GM12878 (cell line): ENCODE measurements around the gene CCIN.

Source experiments
- ATF3 ChIP-seq: IDR thresholded peaks from 2 replicates; pipeline ENCODE4 v1.6.1; 2011; ENCODE audit warnings: low read depth, mild to moderate bottlenecking, low read length, moderate library complexity, borderline replicate concordance; ENCODE audit errors: extremely low read depth
- CHD2 ChIP-seq: IDR thresholded peaks from 2 replicates; pipeline ENCODE4 v1.6.1; 2011; ENCODE audit warnings: low read depth, low read length, improper control_type of control experiment, borderline replicate concordance
- CHD4 ChIP-seq: fragments of 200-600 bp; sonication (generic); IDR thresholded peaks from 2 replicates; pipeline ENCODE4 v1.6.1; 2016; ENCODE audit warnings: mild to moderate bottlenecking
- HCFC1 ChIP-seq: fragments of 150-350 bp; IDR thresholded peaks from 2 replicates; pipeline ENCODE4 v1.6.1; 2014; ENCODE audit warnings: low read length
- JUNB ChIP-seq: IDR thresholded peaks from 2 replicates; pipeline ENCODE4 v1.6.1; 2016; ENCODE audit warnings: antibody characterized with exemption, mild to moderate bottlenecking
- MYB ChIP-seq: fragments of 150-350 bp; IDR thresholded peaks from 2 replicates; pipeline ENCODE4 v1.6.1; 2014; ENCODE audit warnings: mild to moderate bottlenecking, low read depth, low read length, borderline replicate concordance
- NFYB ChIP-seq: IDR thresholded peaks from 2 replicates; pipeline ENCODE4 v1.6.1; 2011; ENCODE audit warnings: low read depth, mild to moderate bottlenecking, low read length, improper control_type of control experiment, moderate library complexity; ENCODE audit not compliant: insufficient read depth
- RELB ChIP-seq: fragments of 450-650 bp; IDR thresholded peaks from 2 replicates; pipeline ENCODE4 v1.6.1; 2017; ENCODE audit warnings: low read depth, mild to moderate bottlenecking, moderate library complexity
- TF ChIP-seq, protein P1 (sequence below), 3 experiments: IDR thresholded peaks in 2 of 3; conservative IDR thresholded peaks in 1 of 3; 2 replicates each; pipeline ENCODE4 v1.5.1; 2011; ENCODE audit warnings: low read depth in 3 of 3, low read length in 3 of 3, mild to moderate bottlenecking in 3 of 3, control low read depth in 2 of 3, moderate library complexity in 2 of 3, inconsistent platforms in 1 of 3, mixed read lengths in 1 of 3; ENCODE audit not compliant: control insufficient read depth in 2 of 3, insufficient read depth in 1 of 3; ENCODE audit errors: extremely low read depth in 1 of 3
- TF ChIP-seq, protein P2 (sequence below): IDR thresholded peaks from 2 replicates; pipeline ENCODE4 v1.6.1; 2011; ENCODE audit warnings: borderline replicate concordance, low read depth, mild to moderate bottlenecking, moderate library complexity, low read length; ENCODE audit not compliant: insufficient read depth, poor library complexity, severe bottlenecking

DNA sequence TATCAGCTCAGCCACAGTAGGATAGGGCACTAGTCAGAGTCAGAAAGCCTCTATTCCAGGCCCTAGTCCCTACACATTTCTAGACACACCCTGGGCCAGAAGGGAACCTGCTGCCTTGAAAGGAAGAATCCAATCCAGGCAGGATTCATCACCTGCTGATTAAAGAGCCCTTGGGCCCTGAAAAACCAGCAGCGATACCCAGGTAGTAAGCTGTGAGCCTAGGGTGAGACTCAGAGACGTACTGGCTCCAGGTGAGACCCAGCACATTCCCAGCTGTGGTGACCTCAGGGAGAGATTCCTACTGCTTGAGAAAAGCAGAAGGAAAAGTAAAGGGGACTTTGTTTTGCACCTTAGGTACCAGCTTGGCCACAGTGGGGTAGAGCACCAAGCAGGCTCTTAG, 4.7 kb downstream of the CCIN start:
- TF ChIP-seq, protein P1, sequence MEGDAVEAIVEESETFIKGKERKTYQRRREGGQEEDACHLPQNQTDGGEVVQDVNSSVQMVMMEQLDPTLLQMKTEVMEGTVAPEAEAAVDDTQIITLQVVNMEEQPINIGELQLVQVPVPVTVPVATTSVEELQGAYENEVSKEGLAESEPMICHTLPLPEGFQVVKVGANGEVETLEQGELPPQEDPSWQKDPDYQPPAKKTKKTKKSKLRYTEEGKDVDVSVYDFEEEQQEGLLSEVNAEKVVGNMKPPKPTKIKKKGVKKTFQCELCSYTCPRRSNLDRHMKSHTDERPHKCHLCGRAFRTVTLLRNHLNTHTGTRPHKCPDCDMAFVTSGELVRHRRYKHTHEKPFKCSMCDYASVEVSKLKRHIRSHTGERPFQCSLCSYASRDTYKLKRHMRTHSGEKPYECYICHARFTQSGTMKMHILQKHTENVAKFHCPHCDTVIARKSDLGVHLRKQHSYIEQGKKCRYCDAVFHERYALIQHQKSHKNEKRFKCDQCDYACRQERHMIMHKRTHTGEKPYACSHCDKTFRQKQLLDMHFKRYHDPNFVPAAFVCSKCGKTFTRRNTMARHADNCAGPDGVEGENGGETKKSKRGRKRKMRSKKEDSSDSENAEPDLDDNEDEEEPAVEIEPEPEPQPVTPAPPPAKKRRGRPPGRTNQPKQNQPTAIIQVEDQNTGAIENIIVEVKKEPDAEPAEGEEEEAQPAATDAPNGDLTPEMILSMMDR (IDR thresholded peaks at IDR 0.05 in 2 of 3, conservative IDR thresholded peaks at IDR 0.05 in 1 of 3; ENCODE audit: control insufficient read depth in 2 of 3, extremely low read depth in 1 of 3, insufficient read depth in 1 of 3, low read depth in 3 of 3, low read length in 3 of 3): no peak
- TF ChIP-seq MYB (no peak), JUNB (no peak), HCFC1 (no peak), RELB (no peak), CHD2 (no peak), ATF3 (no peak), NFYB (no peak), CHD4 (no peak)
- TF ChIP-seq, protein P2, sequence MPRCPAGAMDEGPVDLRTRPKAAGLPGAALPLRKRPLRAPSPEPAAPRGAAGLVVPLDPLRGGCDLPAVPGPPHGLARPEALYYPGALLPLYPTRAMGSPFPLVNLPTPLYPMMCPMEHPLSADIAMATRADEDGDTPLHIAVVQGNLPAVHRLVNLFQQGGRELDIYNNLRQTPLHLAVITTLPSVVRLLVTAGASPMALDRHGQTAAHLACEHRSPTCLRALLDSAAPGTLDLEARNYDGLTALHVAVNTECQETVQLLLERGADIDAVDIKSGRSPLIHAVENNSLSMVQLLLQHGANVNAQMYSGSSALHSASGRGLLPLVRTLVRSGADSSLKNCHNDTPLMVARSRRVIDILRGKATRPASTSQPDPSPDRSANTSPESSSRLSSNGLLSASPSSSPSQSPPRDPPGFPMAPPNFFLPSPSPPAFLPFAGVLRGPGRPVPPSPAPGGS: no peak
